ENCODE data around the gene RALGPS2. TPM values are rescaled to one million over a fixed set of nuclear protein-coding genes. Genes with fewer than 3 reads are reported as not detected.

RALGPS2 gene
- polyA plus RNA-seq, 1 of the 3 experiments (the other 2 are of a cell fraction): 5.1 TPM

- DNase-seq: no peak
- Histone ChIP-seq H3K4me2 (no peak overlapping the region), H3F3A (replicated peaks; ENCODE audit: insufficient read depth) (no peaks in the 10 kb centered on the region), H3K79me2 (ENCODE audit: insufficient read depth) (peaks cover 50% of the 10 kb centered on the region), H3K27me3 (ENCODE audit: insufficient read depth) (no peaks in the 10 kb centered on the region), H4K20me1 (ENCODE audit: insufficient read depth) (no peaks in the 10 kb centered on the region), H3K9me2 (no peaks in the 10 kb centered on the region), H3K9ac (no peak overlapping the region), H3K27ac (ENCODE audit: low read depth in 2 of 2, low read length in 1 of 2) (no peak overlapping the region), H3K4me1 (ENCODE audit: control insufficient read depth in 1 of 2, insufficient read depth in 2 of 2, low read depth in 1 of 2, low read length in 1 of 2) (no peaks in the 10 kb centered on the region), H3K4me3 (ENCODE audit: low read depth in 2 of 2, low read length in 1 of 2) (no peak overlapping the region), H3K36me3 (replicated peaks in 1 of 2; ENCODE audit: control insufficient read depth in 1 of 2, insufficient read depth in 2 of 2, low read length in 1 of 2) (peaks cover 0 to 23% of the 10 kb centered on the region in 2 experiments), H2AFZ (ENCODE audit: low read depth) (no peak overlapping the region), H3K9me3 (no peaks in the 10 kb centered on the region)
- ChIA-PET POLR2A (no interaction called here), CTCF (interaction anchor here (1.0 to 1.4 kb wide), 3 partner anchors 9 to 201 kb away, joined by 3 to 6 read pairs (median 3); partner anchors contain the start of gene RALGPS2)
- TF ChIP-seq RXRA (IDR thresholded peaks at IDR 0.05; ENCODE audit: borderline replicate concordance, low read depth) (no peak), MAX (IDR thresholded peaks at IDR 0.05; ENCODE audit: low read depth) (no peak)
- TF ChIP-seq, protein P1, sequence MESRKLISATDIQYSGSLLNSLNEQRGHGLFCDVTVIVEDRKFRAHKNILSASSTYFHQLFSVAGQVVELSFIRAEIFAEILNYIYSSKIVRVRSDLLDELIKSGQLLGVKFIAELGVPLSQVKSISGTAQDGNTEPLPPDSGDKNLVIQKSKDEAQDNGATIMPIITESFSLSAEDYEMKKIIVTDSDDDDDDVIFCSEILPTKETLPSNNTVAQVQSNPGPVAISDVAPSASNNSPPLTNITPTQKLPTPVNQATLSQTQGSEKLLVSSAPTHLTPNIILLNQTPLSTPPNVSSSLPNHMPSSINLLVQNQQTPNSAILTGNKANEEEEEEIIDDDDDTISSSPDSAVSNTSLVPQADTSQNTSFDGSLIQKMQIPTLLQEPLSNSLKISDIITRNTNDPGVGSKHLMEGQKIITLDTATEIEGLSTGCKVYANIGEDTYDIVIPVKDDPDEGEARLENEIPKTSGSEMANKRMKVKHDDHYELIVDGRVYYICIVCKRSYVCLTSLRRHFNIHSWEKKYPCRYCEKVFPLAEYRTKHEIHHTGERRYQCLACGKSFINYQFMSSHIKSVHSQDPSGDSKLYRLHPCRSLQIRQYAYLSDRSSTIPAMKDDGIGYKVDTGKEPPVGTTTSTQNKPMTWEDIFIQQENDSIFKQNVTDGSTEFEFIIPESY (IDR thresholded peaks at IDR 0.05; ENCODE audit: borderline replicate concordance, low read depth): no peak
- TF ChIP-seq, protein P2, sequence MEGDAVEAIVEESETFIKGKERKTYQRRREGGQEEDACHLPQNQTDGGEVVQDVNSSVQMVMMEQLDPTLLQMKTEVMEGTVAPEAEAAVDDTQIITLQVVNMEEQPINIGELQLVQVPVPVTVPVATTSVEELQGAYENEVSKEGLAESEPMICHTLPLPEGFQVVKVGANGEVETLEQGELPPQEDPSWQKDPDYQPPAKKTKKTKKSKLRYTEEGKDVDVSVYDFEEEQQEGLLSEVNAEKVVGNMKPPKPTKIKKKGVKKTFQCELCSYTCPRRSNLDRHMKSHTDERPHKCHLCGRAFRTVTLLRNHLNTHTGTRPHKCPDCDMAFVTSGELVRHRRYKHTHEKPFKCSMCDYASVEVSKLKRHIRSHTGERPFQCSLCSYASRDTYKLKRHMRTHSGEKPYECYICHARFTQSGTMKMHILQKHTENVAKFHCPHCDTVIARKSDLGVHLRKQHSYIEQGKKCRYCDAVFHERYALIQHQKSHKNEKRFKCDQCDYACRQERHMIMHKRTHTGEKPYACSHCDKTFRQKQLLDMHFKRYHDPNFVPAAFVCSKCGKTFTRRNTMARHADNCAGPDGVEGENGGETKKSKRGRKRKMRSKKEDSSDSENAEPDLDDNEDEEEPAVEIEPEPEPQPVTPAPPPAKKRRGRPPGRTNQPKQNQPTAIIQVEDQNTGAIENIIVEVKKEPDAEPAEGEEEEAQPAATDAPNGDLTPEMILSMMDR (IDR thresholded peaks at IDR 0.05): peak; percentile 34; the same call in 1 of the 2 replicates
- WGBS (ENCODE audit: low lambda C conversion rate): 93% methylated on average over 5 of the region's 5 CpGs
These were observed 8.9 kb downstream of the RALGPS2 start for GRCh38 chr1:178733972-178734371.

- H3K9me2 ChIP-seq: no peaks in the 10 kb centered on the region
- no peaks in the 10 kb centered on the region for H3K27me3 ChIP-seq (ENCODE audit: insufficient read depth)
- H3K36me3 ChIP-seq (replicated peaks in 1 of 2; ENCODE audit: control insufficient read depth in 1 of 2, insufficient read depth in 2 of 2, low read length in 1 of 2): peaks cover 2 to 43% of the 10 kb centered on the region in 2 experiments
- 86% methylated on average over 1 of the region's 1 CpG for WGBS (ENCODE audit: low lambda C conversion rate)
- peaks cover 11% of the 10 kb centered on the region for H3K79me2 ChIP-seq (ENCODE audit: insufficient read depth)
- POLR2A ChIA-PET: no interaction called here
- no peak for DNase-seq
- CTCF ChIA-PET: interaction anchor here (0.9 to 3.8 kb wide), 4 partner anchors 14 to 264 kb away, joined by 3 to 19 read pairs (median 4); no protein-coding TSS in a partner anchor
- no peak overlapping the region for H2AFZ ChIP-seq (ENCODE audit: low read depth)
- peaks cover 8% of the 10 kb centered on the region; the same call in 1 of the 2 replicates for H3K9me3 ChIP-seq
- no peaks in the 10 kb centered on the region for H4K20me1 ChIP-seq (ENCODE audit: insufficient read depth)
- no peak overlapping the region for H3K4me2 ChIP-seq
- H3F3A ChIP-seq (replicated peaks; ENCODE audit: insufficient read depth): no peaks in the 10 kb centered on the region
- H3K4me3 ChIP-seq (ENCODE audit: low read depth in 2 of 2, low read length in 1 of 2): no peak overlapping the region
- peaks cover 0 to 3% of the 10 kb centered on the region in 2 experiments; a peak in 2 of 4 replicates for H3K4me1 ChIP-seq (ENCODE audit: control insufficient read depth in 1 of 2, insufficient read depth in 2 of 2, low read depth in 1 of 2, low read length in 1 of 2)
- no peak overlapping the region for H3K9ac ChIP-seq
- H3K27ac ChIP-seq (ENCODE audit: low read depth in 2 of 2, low read length in 1 of 2): no peak overlapping the region
- TF ChIP-seq, protein P3, sequence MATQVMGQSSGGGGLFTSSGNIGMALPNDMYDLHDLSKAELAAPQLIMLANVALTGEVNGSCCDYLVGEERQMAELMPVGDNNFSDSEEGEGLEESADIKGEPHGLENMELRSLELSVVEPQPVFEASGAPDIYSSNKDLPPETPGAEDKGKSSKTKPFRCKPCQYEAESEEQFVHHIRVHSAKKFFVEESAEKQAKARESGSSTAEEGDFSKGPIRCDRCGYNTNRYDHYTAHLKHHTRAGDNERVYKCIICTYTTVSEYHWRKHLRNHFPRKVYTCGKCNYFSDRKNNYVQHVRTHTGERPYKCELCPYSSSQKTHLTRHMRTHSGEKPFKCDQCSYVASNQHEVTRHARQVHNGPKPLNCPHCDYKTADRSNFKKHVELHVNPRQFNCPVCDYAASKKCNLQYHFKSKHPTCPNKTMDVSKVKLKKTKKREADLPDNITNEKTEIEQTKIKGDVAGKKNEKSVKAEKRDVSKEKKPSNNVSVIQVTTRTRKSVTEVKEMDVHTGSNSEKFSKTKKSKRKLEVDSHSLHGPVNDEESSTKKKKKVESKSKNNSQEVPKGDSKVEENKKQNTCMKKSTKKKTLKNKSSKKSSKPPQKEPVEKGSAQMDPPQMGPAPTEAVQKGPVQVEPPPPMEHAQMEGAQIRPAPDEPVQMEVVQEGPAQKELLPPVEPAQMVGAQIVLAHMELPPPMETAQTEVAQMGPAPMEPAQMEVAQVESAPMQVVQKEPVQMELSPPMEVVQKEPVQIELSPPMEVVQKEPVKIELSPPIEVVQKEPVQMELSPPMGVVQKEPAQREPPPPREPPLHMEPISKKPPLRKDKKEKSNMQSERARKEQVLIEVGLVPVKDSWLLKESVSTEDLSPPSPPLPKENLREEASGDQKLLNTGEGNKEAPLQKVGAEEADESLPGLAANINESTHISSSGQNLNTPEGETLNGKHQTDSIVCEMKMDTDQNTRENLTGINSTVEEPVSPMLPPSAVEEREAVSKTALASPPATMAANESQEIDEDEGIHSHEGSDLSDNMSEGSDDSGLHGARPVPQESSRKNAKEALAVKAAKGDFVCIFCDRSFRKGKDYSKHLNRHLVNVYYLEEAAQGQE (IDR thresholded peaks at IDR 0.05; ENCODE audit: low read depth, low read length): no peak
- TF ChIP-seq, protein P4, sequence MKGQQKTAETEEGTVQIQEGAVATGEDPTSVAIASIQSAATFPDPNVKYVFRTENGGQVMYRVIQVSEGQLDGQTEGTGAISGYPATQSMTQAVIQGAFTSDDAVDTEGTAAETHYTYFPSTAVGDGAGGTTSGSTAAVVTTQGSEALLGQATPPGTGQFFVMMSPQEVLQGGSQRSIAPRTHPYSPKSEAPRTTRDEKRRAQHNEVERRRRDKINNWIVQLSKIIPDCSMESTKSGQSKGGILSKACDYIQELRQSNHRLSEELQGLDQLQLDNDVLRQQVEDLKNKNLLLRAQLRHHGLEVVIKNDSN (IDR thresholded peaks at IDR 0.05; ENCODE audit: borderline replicate concordance, low read depth): no peak
- TF ChIP-seq RFX5 (IDR thresholded peaks at IDR 0.05; ENCODE audit: low read length): no peak
- TF ChIP-seq TCF12 (IDR thresholded peaks at IDR 0.05): no peak
- no peak for TF ChIP-seq EP300 (IDR thresholded peaks at IDR 0.05; ENCODE audit: borderline replicate concordance in 1 of 2, low read depth in 1 of 2, low read length in 1 of 2)
- no peak for TF ChIP-seq MXI1 (IDR thresholded peaks at IDR 0.05; ENCODE audit: low read depth, low read length)
- no peak for TF ChIP-seq EZH2phosphoT487 (IDR thresholded peaks at IDR 0.05; ENCODE audit: borderline replicate concordance, low read depth)
- TF ChIP-seq NRF1 (IDR thresholded peaks at IDR 0.05; ENCODE audit: low read depth, low read length): no peak
- no peak for TF ChIP-seq ELF1 (IDR thresholded peaks at IDR 0.05)
- no peak for TF ChIP-seq MEF2A (IDR thresholded peaks at IDR 0.05; ENCODE audit: borderline replicate concordance, low read depth)
- no peak for TF ChIP-seq FOSL2 (IDR thresholded peaks at IDR 0.05; ENCODE audit: borderline replicate concordance, low read depth)
- no peak for TF ChIP-seq RXRA (IDR thresholded peaks at IDR 0.05; ENCODE audit: borderline replicate concordance, low read depth)
- TF ChIP-seq, protein P2 (IDR thresholded peaks at IDR 0.05): no peak
- TF ChIP-seq NFIC (IDR thresholded peaks at IDR 0.05; ENCODE audit: borderline replicate concordance): no peak
These were observed 13.7 kb downstream of the RALGPS2 start for GRCh38 chr1:178738780-178739179.
